Astrocyte (in vitro differentiated cells and primary cell): ENCODE results near the gene LITAF. TPM values are rescaled to one million over a fixed set of nuclear protein-coding genes. Genes with fewer than 3 reads are reported as not detected.

Experiments
- DNase-seq: peaks from one replicate; pipeline ENCODE4 v3.0.0-alpha.2; 2010; ENCODE audit warnings: low read depth
- FAIRE-seq: peaks from 2 replicates; lab custom pipeline; 2011; peaks lifted over from hg19 to GRCh38; lab: Jason Lieb, UNC
- H2AFZ ChIP-seq: 2 replicates; pipeline ENCODE4 v1.6.0; 2012; ENCODE audit warnings: low read depth, low read length, inconsistent platforms
- H3K27ac ChIP-seq: 2 replicates; pipeline ENCODE4 v1.5.1; 2011; ENCODE audit warnings: low read depth, low read length, inconsistent platforms
- H3K27me3 ChIP-seq: 2 replicates; pipeline ENCODE4 v1.6.0; 2011; ENCODE audit warnings: low read length, inconsistent platforms; ENCODE audit not compliant: insufficient read depth
- H3K36me3 ChIP-seq: 2 replicates; pipeline ENCODE4 v1.5.1; 2011; ENCODE audit warnings: low read length, inconsistent platforms; ENCODE audit not compliant: insufficient read depth
- H3K4me1 ChIP-seq: 2 replicates; pipeline ENCODE4 v1.5.1; 2011; ENCODE audit warnings: low read length, inconsistent platforms; ENCODE audit not compliant: insufficient read depth
- H3K4me2 ChIP-seq: 2 replicates; pipeline ENCODE4 v1.6.0; 2012; ENCODE audit warnings: low read length, inconsistent platforms
- H3K4me3 ChIP-seq: 2 replicates; pipeline ENCODE4 v1.5.1; 2011; ENCODE audit warnings: low read depth, mild to moderate bottlenecking, low read length, inconsistent platforms; ENCODE audit not compliant: insufficient read depth
- H3K79me2 ChIP-seq: 2 replicates; pipeline ENCODE4 v1.6.0; 2012; ENCODE audit warnings: mild to moderate bottlenecking, low read length, inconsistent platforms; ENCODE audit not compliant: insufficient read depth
- H3K9ac ChIP-seq: 2 replicates; pipeline ENCODE4 v1.6.0; 2012; ENCODE audit warnings: mild to moderate bottlenecking, low read length, inconsistent platforms
- H3K9me3 ChIP-seq: 2 replicates; pipeline ENCODE4 v1.5.1; 2012; ENCODE audit warnings: low read depth, mild to moderate bottlenecking, low read length, inconsistent platforms; ENCODE audit not compliant: insufficient read depth
- H4K20me1 ChIP-seq: 2 replicates; pipeline ENCODE4 v1.6.0; 2012; ENCODE audit warnings: low read length, inconsistent platforms; ENCODE audit not compliant: insufficient read depth
- H3K27ac Mint-ChIP-seq: one replicate; pipeline ENCODE4 v1.8.0; 2021; ENCODE audit warnings: mild to moderate bottlenecking, mixed read lengths; ENCODE audit not compliant: unreplicated experiment
- H3K27me3 Mint-ChIP-seq: one replicate; pipeline ENCODE4 v1.8.0; 2021; ENCODE audit warnings: low read depth, mixed read lengths; ENCODE audit not compliant: unreplicated experiment
- H3K36me3 Mint-ChIP-seq: one replicate; pipeline ENCODE4 v1.8.0; 2021; ENCODE audit warnings: low read depth, mixed read lengths; ENCODE audit not compliant: unreplicated experiment
- H3K4me1 Mint-ChIP-seq: one replicate; pipeline ENCODE4 v1.8.0; 2021; ENCODE audit warnings: low read depth, mixed read lengths; ENCODE audit not compliant: unreplicated experiment
- H3K4me3 Mint-ChIP-seq: one replicate; pipeline ENCODE4 v1.8.0; 2021; ENCODE audit warnings: mild to moderate bottlenecking, moderate library complexity, mixed read lengths; ENCODE audit not compliant: unreplicated experiment
- H3K9me3 Mint-ChIP-seq: one replicate; pipeline ENCODE4 v1.8.0; 2021; ENCODE audit warnings: mild to moderate bottlenecking, mixed read lengths; ENCODE audit not compliant: unreplicated experiment
- EZH2 ChIP-seq: IDR thresholded peaks from 2 replicates; pipeline ENCODE4 v1.6.1; 2012; ENCODE audit warnings: mild to moderate bottlenecking, low read length, inconsistent platforms; ENCODE audit not compliant: insufficient read depth
- total RNA-seq: library from RNA; stranded (reverse); gene quantifications from 2 replicates; pipeline ENCODE4 v1.2.1, GENCODE V29; 2021
- TF ChIP-seq, protein P1 (sequence below): IDR thresholded peaks from 2 replicates; pipeline ENCODE4 v1.5.1; 2011; ENCODE audit warnings: low read depth, mild to moderate bottlenecking, inconsistent platforms, low read length, moderate library complexity; ENCODE audit not compliant: insufficient read depth

The LITAF gene
- total RNA-seq, 1 donor from 2014 or later: 113 TPM

DNA sequence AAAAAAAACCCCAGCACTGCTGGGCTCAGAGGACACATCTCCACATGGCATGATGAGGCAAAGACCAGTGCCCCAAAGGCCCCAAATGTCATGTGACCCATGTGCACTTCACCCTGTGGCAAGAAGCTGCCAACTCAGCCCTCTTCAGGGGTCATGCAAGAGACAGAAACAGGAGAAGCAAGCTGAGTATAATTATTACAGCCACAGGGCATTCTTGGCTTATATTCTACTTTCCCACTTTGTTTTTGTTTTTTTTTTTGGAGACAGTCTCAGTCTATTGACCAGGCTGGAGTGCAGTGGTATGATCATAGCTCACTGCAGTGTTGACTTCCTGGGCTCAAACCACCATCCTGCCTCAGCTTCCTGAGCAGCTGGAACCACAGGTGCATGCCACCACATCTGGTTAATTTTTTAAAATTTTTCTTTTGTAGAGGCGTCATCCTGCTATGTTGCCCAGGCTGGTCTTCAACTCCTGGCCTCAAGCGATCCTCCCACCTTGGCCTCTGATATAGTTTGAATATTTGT, 32.7 kb upstream of the LITAF start:
- Histone ChIP-seq H4K20me1 (no peaks in the 10 kb centered on the region), H3K79me2 (no peaks in the 10 kb centered on the region)
- H3K36me3 Mint-ChIP-seq: peaks cover 3% of the 10 kb centered on the region

DNA sequence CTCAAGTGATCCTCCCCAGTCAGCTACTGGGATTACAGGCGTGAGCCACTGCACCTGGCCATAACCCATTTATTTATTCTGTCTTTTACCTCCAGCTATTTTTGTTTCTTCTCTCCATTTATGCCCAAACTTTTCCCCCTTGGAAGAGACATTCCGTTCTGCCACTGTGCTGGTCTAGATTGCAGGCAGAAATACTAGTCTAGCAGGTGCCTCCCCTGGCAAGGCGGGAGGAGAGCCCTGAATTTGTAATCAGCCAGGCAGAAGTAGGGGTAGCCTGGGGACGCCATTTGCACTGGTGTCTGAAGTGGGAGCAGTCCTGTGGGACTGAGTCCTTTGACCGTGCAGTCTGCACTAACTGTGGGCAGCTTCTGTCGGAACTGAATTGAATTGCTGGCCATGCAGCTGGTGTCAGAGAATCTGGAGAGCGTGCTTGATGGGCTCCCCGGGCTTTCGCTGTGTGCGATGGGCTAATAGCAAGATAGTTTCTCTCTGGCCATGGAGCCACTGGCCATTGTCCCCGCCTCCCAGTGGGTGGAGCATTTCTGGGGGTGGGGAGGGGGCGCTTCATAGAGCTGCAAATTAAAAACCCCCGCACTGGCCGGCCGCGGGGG, 31.5 kb upstream of the LITAF start:
- Histone ChIP-seq H3K27ac (no peak overlapping the region), H4K20me1 (no peaks in the 10 kb centered on the region), H3K79me2 (no peaks in the 10 kb centered on the region), H3K4me2 (no peak overlapping the region), H3K36me3 (no peaks in the 10 kb centered on the region), H3K9me3 (no peaks in the 10 kb centered on the region), H3K27me3 (no peaks in the 10 kb centered on the region), H3K4me3 (no peak overlapping the region), H3K9ac (no peak overlapping the region), H2AFZ (no peak overlapping the region), H3K4me1 (peaks cover 4% of the 10 kb centered on the region)
- Mint-ChIP-seq H3K9me3 (peaks cover 4% of the 10 kb centered on the region), H3K36me3 (peaks cover 3% of the 10 kb centered on the region), H3K4me1 (peaks cover 9% of the 10 kb centered on the region), H3K4me3 (no peak overlapping the region), H3K27me3 (no peaks in the 10 kb centered on the region), H3K27ac (no peak overlapping the region)
- TF ChIP-seq EZH2: no peak
- TF ChIP-seq, protein P1, sequence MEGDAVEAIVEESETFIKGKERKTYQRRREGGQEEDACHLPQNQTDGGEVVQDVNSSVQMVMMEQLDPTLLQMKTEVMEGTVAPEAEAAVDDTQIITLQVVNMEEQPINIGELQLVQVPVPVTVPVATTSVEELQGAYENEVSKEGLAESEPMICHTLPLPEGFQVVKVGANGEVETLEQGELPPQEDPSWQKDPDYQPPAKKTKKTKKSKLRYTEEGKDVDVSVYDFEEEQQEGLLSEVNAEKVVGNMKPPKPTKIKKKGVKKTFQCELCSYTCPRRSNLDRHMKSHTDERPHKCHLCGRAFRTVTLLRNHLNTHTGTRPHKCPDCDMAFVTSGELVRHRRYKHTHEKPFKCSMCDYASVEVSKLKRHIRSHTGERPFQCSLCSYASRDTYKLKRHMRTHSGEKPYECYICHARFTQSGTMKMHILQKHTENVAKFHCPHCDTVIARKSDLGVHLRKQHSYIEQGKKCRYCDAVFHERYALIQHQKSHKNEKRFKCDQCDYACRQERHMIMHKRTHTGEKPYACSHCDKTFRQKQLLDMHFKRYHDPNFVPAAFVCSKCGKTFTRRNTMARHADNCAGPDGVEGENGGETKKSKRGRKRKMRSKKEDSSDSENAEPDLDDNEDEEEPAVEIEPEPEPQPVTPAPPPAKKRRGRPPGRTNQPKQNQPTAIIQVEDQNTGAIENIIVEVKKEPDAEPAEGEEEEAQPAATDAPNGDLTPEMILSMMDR: no peak
- DNase-seq (no peak), FAIRE-seq (no peak)

More for the DNA sequence above, 32.7 kb upstream of the LITAF start:
- Mint-ChIP-seq H3K9me3 (peaks cover 4% of the 10 kb centered on the region), H3K27me3 (no peaks in the 10 kb centered on the region), H3K4me1 (peaks cover 11% of the 10 kb centered on the region), H3K27ac (no peak overlapping the region), H3K4me3 (no peak overlapping the region)
- Histone ChIP-seq H3K36me3 (no peaks in the 10 kb centered on the region), H3K4me1 (no peaks in the 10 kb centered on the region), H3K27ac (no peak overlapping the region), H3K4me2 (no peak overlapping the region), H3K27me3 (no peaks in the 10 kb centered on the region), H3K9ac (no peak overlapping the region), H2AFZ (no peak overlapping the region), H3K4me3 (no peak overlapping the region), H3K9me3 (no peaks in the 10 kb centered on the region)
- TF ChIP-seq, protein P1: no peak
- TF ChIP-seq EZH2: no peak
- DNase-seq: no peak
- FAIRE-seq: no peak

DNA sequence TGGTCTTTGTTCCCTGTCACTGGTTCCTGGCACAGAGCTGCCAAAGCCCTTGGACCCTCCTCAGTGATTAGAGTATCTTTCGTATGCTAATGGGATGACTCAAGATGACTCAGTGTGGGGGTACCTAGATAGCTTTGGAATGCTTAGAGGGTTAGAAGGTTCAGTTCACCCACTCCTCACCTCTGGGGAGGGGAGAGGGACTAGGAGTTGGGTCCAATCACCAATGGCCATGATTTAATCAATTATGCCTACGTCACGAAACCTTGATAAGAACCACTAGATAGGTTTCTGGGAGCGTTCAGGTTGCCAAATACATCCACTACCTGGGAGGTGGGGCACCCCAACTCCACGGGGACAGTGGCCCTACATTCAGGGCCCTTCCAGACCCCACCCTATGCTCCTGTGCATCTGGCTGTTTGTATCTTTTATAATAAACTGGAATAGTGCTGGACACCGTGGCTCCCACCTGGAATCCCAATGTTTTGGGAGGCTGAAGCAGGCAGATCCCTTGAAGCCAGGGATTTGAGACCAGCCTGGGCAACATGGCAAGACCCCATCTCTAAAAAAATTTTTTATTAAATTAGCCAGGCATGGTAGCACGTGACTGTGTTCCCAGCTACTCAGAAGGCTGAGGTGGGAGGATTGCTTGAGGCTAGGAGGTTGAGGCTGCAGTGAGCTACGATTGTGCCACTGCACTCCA, 29.2 kb upstream of the LITAF start:
- TF ChIP-seq, protein P1: no peak
- no peak for TF ChIP-seq EZH2
- Histone ChIP-seq H2AFZ (no peak overlapping the region), H3K27me3 (no peaks in the 10 kb centered on the region), H3K4me1 (peaks cover 6% of the 10 kb centered on the region), H3K36me3 (no peaks in the 10 kb centered on the region), H3K9ac (no peak overlapping the region), H4K20me1 (no peaks in the 10 kb centered on the region), H3K27ac (no peak overlapping the region), H3K79me2 (no peaks in the 10 kb centered on the region), H3K9me3 (no peaks in the 10 kb centered on the region), H3K4me3 (no peak overlapping the region), H3K4me2 (peak overlapping the region; percentile 19)
- H3K27ac Mint-ChIP-seq: no peak overlapping the region
- peaks cover 4% of the 10 kb centered on the region for H3K9me3 Mint-ChIP-seq
- FAIRE-seq: no peak
- H3K36me3 Mint-ChIP-seq: peaks cover 3% of the 10 kb centered on the region
- H3K27me3 Mint-ChIP-seq: peaks cover 2% of the 10 kb centered on the region
- peaks cover 9% of the 10 kb centered on the region for H3K4me1 Mint-ChIP-seq
- peak; percentile 49 for DNase-seq
- no peak overlapping the region for H3K4me3 Mint-ChIP-seq
